Hippocampal formation (tissue), 2 donors: ENCODE data around the gene EFCAB6.

Experiments
- DNase-seq, 2 donors: peaks; one replicate each; lab custom pipeline; 2025; lab: John Stamatoyannopoulos, UW

Gene EFCAB6, protein sequence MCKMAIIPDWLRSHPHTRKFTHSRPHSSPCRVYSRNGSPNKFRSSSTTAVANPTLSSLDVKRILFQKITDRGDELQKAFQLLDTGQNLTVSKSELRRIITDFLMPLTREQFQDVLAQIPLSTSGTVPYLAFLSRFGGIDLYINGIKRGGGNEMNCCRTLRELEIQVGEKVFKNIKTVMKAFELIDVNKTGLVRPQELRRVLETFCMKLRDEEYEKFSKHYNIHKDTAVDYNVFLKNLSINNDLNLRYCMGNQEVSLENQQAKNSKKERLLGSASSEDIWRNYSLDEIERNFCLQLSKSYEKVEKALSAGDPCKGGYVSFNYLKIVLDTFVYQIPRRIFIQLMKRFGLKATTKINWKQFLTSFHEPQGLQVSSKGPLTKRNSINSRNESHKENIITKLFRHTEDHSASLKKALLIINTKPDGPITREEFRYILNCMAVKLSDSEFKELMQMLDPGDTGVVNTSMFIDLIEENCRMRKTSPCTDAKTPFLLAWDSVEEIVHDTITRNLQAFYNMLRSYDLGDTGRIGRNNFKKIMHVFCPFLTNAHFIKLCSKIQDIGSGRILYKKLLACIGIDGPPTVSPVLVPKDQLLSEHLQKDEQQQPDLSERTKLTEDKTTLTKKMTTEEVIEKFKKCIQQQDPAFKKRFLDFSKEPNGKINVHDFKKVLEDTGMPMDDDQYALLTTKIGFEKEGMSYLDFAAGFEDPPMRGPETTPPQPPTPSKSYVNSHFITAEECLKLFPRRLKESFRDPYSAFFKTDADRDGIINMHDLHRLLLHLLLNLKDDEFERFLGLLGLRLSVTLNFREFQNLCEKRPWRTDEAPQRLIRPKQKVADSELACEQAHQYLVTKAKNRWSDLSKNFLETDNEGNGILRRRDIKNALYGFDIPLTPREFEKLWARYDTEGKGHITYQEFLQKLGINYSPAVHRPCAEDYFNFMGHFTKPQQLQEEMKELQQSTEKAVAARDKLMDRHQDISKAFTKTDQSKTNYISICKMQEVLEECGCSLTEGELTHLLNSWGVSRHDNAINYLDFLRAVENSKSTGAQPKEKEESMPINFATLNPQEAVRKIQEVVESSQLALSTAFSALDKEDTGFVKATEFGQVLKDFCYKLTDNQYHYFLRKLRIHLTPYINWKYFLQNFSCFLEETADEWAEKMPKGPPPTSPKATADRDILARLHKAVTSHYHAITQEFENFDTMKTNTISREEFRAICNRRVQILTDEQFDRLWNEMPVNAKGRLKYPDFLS (N-terminal part only)

DNA sequence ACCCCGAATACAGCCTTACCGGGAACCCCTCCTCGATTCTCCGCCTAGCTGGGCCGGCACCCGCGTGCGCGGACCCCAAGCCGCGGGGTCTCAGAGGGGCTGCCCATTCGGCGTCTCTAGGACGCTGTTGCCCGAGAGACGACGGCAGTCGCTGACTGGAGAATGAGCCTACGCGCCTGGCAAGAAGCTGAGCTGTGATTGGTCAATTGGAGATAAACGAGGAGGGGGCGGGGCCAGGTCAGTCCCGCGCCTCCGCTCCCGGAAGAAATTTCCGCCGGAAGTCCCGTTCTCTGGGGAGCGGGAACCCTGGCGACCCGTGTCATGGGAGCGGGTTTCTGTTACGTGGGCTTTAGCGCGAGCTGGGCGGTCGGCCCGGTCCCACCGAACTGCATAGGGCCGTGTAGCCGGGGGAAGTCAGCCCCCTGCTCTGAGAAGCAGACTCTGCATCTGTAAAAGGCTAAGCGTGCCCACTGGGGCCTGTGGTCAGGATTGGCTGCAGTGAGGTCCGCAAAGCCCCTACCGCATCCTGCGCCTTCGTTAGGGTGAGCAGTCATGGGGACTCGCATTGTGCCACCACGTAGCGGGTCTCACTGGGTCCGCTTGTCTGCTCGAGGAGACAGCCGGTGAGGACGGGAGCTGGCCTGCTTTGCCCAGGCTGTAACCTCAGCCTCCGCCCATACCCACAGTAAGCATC is at the start of gene EFCAB6:
Gene EFCAB6, minus strand, starts transcription at position 157 of the 694 bp plus-strand sequence. CDS start 29,987 bp downstream, outside the sequence.
- DNase-seq, result peak; percentile 87 to 92

DNA sequence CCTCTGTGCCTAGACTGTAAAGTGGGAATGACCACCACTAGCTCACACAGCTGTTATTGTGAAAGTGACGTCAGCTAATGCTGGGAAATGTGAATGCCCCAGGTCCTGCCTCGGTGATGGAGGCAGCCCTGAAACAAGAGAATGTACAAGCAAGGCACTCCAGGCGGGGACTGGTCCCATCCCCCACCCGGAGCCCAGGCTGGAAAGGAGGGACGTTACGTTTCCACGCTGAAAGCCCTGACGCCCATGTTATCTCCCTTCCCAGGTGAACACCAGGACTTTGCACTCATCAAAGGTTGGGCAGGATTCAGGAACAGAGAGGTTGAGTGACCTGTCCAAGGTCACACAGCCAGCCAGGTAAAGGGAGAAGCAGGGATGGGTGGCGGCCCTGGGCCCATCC is 49.4 kb upstream of the EFCAB6 start:
- DNase-seq, result no peak

DNA sequence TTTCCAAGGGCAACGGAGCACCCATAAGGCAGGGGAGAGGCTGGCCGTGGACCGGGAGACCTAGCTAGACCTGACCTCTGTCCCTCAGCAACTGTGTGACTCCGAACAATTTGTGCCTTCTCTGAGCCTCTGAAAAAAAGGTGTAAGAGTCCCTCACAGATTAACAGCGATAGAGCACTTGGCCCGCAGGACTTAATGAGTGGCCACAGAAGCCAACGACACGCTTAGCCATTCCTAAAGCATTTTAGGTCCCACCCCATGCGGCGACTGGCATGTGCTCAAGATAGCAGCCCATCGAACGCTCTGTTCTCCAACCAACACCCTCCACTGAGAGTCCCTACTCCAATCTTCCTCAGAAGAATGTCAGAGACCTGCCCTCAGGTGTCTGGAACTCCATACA is 48.7 kb upstream of the EFCAB6 start:
- no peak for DNase-seq

DNA sequence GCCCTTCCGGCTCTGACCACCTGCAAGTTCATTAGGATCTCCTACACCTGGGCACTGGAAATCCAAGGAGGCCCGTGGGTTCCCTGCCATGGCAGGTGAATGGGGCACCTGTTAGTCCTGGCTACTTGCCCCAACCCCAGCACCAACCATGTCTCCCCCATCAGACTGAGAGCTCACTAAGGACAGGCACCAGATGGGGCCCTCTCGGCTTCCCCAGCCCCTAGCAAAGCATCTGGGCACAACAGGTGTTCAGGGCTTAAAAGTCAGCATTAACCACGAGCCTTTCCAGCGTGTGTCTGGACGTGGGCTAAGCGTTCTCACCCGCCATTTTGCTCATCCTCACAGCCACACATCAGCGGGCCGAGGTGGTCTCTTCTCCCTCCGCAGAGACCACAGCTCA is 48.0 kb upstream of the EFCAB6 start:
- no peak for DNase-seq

DNA sequence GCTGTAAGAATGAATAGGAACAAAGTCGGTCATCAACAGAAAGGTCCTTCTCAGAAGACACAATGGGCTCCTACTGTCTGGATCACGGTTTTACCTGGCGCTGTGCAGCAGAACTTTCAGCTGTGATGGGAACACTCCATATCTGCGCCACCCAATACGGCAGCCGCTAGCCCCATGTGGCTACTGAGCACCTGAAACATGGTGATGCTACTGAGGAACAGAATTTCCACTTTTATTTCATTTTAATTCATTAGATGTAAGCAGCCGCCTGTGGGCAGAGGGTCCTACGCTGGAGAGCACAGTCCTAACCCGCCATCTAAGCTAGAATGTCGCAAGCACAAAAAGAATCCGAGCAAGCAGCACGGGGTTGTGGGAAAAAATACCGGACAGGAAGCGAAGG is 47.5 kb upstream of the EFCAB6 start:
- no peak for DNase-seq

DNA sequence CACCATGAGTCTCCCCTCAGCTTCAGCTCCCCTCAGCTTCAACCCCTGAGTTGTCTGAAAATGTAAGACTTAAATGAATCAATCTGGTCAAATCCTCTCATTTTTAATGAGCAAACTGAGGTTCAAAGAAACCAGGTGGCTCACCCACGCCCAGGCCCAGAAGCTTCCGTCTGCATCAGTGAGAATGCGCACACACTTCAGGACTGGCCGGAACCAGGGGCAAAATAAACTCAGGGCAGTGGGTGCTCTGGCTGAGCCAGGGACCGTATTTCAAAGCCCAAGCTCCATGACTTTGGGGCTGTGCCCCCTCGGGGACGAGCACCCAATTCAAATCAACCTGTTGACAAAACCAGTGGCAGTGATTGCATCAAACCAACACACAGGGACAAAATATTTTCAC is 47.1 kb upstream of the EFCAB6 start:
- no peak for DNase-seq

DNA sequence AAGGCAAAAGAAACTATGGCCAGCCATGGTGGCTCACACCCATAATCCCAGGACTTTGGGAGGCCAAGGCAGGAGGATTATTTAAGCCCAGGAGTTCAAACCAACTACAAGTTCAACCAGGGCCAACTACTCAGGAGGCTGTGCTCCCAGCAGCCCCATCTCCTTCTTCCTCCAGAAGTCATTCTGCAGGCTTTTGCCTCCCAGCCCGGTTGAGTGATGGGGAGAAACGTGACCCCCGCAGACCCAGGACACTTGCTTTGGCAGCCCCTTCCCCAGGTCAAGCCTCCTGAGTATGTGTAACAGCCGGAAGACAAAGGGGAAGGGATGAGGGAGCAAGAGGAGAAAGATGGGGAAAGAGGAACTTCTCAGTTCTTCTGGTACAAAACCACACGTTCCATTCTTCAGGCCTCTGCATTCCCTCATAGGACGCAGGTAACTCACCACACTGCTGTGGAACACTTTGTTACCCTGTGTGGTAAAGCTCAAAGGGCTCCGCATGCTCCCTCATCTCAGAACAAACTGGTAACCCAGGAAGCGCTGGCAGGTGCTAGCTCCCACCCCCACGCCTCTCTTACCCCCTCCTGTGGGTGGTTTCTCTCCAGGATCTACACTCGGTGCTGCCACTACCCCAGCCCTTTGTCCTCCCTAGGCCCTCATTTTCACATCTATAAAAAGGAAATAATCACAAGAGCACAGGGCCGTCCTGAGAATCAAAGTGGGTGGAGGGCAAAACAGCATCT is 46.2 kb upstream of the EFCAB6 start:
- DNase-seq, result no peak

DNA sequence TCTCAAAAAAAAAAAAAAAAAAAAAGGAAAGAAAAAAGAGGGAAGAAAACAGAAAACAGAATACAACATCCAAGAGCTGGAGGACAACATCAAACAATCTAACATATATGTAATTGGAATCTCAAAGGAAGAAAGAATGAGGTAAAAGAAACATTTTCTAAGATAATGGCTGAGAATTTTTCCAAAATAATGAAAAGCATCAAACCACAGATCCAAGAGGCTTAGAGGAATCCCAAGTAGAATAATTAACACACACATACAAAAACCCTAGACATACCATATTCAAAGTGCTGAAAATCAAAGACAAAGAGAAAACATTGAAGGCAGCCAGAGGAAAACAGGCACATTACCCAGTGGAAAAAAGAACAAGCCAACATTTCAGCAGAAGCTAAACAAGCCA is 45.3 kb upstream of the EFCAB6 start:
- no peak for DNase-seq

DNA sequence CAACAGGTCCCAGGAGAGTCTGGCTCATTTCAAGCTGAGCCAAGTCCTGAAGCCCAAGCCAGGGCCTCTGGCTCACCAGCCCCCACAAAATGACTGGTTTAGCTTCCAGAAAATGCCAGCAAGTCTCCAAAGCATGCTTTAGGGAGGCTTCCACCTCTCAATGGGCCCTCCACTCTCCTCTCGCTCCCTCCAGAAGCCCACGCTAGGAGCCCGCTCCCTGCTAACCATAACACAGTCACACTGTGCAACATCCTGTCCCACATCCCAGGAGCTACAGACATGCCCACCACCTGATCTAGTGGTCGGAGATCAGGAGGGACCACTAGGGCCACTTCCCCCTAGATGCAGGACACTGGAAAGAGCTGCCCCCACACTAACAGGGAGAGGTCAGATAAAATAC is 43.3 kb upstream of the EFCAB6 start:
- no peak for DNase-seq

DNA sequence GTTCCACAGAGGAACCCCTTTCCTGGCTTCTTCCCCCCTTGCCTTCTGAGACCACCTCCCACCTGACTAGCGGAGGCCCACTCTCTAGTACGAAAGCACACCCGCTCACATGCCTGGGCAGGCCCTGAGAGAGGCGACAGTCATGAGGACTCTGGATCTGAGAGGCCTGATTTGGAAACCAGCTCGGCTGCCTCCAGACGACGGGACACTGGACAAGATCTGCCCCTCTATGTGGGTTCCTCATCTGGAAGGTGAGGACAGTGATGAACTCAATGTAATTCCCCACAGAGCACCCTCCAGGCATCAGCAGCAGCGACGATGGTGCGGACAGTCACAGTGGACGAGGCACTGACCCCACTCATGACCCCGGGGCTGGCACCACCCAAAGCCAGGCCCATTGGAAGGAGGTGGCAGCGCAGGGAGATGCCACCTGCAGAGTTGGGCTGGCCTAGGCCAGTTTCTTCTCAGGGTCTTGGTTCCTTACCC is 42.7 kb upstream of the EFCAB6 start:
- DNase-seq, result no peak

DNA sequence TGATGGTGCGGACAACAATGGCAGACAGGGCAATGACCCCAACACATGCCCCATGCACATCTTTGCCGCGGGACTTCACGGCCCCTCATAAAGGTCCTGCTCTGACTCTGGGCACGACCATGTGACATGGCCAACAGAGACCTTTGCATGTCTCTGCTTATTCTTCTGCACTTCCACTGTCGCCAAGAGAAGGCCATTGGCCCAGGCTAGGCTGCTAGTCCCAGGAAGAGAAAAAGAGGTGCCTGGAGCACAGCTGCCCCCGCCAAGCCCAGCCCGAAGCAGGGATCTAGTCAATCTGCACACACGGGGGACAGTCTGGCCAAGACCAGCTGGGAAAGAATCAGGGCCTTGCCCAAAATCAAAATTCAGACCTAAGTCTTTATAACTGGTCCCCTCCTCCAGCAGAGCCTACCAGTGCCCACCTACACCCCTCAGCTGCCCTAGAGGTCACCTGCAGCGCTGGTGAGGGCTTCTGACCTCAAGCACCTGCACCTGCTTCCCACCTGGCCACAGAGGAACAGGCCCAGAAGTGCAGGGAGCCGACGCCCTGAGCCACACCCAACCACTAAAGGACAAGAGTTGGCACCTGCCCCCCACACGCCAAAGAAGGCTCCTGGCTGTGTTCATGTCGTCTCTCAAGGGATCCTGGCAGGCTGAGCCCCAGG is 42.1 kb upstream of the EFCAB6 start:
- no peak for DNase-seq

DNA sequence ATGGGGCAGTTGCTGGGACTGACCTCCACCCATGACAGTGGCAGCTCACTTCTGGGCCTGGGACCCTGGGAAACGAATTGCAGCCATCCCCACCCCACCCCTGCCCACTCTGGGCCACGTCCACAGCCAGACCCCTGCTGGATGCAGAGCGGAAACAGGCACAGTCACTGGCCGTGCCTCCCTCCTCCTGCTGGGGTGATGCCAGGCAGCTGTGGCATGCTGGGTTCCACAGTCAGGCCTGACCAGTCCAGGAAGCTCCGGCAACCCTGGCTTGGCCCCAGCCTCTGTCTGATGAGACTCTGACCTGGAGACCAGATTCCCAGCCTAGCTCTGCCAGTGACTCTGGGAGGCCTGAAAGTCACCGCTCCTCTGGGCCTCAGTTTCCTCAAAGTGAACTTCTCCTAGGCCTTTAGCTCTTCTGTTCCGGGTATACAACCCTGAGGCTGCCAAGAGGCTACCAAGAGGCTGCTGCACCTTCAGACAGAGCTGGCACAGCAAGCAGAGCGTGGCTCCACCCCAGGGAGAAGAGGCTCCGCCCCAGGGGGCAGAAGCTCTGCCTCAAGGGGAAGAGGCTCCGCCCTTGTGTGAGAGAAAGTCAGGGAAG is 41.3 kb upstream of the EFCAB6 start:
- no peak for DNase-seq

DNA sequence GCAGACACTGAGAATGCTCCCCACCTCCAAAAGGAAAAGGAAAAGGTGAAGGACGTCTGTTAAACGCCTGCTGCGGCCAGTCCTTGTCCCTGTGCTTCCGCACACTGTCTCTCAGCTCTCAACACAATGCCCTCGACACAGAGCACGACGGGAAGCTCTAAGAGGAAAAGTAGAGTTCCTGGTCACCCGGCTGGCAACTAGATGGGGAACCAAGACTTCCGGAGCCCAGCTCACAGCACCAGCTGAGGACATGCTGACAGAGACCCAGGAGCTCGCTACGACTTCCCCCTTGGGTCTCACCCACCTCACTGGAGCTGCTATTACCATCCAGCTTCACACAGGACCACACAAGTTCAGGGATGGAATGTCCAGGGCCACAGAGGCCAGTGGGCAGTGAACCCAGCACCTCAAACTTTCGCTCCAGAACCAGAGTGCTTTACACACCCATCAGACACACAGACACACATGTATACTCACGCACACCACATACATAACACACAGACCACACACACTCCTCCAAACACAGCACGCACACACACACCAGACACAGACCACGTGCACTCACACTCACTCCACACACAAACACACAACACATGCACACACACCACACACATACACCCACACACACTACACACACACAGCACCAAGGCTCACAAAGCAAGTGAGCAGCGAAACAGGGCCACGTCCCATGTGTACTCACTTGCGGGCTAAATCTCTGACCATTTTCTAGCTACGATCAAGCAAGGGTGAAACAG is 40.6 kb upstream of the EFCAB6 start:
- peak in 1 of 2 donors; percentile 18 for DNase-seq

DNA sequence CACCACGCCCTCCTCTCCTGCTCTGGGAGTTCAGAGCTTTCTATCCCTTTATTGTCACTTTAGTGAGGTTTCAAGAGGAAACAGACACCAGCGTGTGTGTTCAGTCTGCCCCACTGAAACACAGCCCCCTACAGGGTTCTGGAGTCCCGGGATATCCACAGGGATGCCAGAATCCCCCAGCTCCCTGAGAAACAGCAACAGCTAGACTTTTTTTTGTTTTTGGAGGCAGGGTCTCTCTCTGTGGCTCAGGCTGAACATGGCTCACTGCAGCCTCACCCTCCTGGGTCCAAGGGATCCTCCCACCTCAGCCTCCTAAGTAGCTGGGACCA is 39.8 kb upstream of the EFCAB6 start:
- no peak for DNase-seq

DNA sequence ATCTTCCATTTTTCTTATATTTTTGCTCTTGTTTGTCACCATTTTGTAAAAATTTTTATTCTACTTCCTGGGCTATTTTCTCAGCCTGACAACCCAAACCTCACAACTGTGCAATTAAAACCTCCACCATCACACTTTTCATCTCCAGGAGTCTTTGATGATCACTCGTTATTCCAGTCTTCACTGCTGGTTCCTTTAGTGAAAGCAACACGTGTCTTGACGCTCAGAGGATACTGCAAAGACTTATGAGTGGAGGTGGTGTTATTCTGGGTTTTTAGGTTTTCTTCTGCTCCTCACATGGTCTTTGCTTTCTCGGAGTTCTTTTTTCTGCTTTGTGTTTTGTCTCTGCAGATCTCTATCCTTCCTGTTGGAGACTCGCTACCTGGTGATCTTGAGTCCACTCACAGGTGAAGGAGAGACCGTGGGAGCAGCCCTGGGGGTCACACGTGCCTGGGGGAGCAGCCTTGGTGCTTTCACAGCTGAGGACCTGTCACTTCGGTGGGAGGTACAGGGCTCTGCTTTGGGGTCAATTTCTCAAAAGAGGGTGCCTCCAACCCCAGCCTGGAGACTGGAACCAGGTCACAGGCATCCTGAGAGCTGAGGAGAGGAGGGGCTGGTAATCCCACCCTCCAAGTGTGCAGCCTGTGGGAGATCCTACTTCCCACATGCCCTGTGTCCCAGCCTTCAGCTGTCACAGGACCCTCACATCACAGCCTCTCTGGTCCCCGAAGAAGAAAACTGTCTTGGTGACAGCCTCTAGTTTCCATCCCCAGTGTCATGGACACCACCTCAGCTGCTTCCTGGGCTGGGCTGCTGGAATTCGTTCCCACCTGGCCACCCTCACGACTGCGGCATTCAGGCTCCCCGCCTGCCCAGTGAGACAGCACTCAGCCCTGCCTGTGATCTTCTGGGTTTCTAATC is 39.2 kb upstream of the EFCAB6 start:
- no peak for DNase-seq

DNA sequence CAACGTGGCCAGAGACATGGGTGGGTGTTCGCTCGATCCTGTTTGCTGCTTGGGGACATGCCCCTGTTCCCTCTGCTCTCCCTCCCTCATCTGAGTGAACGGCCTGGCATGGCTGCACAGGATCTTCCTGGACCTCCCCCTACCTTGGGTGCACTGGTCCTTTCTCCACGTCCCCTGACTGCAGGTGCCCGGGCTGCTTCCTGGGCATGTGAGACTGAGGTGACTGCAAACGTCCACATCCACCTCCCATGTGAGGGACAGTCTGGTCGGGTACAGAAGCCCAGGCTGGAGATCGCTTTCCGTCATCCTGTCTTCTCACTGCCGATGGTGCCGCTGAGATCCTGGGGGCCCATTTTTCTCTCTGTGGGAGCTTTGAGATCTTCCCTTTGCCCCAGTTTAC is 38.4 kb upstream of the EFCAB6 start:
- DNase-seq, result no peak

DNA sequence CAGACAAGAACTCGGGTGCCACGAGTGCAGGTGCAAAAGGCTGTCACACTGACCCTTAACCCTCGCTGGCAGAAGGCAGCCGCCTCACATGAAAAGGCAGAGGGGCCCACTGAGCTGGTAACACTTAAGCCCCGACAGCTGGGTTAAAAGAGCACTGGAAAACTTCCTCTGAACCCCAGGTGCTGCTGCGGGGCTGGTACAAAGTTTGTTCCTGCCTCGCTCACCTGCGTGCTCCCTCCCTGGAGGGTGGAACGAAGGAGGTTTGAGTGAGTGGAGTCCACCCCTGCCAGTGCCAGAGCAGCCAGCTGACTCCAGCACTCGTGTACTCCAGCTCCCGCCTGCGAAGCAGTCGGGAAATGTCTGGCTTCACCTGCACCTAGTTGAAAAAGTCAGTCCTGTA is 37.6 kb upstream of the EFCAB6 start:
- DNase-seq, result no peak
